ENCODE results near the gene RASSF3.
"Not testable (repeated sequence)": the region's sequence is repeated elsewhere in the genome, so short reads cannot be mapped to it uniquely, and the experiment has no call there.

RASSF3 gene

GRCh38 chr12:64611341-64612284, 1.3 kb downstream of the RASSF3 start:
- Histone ChIP-seq H2BK12ac (ENCODE audit: low read length in 2 of 2) (no peak overlapping the region), H3K79me1 (replicated peaks; ENCODE audit: low read length, poor library complexity, severe bottlenecking) (no peaks in the 10 kb centered on the region), H2BK15ac (ENCODE audit: low read depth, poor library complexity, severe bottlenecking) (no peak overlapping the region), H3K14ac (ENCODE audit: low read length in 2 of 2) (no peak overlapping the region), H3K36me3 (ENCODE audit: control insufficient read depth in 1 of 2, insufficient read depth in 2 of 2, low read depth in 1 of 2, low read length in 2 of 2) (no peaks in the 10 kb centered on the region), H2AK5ac (ENCODE audit: low read length, severe bottlenecking) (no peak overlapping the region), H2BK5ac (ENCODE audit: low read depth, low read length, poor library complexity, severe bottlenecking) (peak overlapping the region; percentile 11), H4K91ac (ENCODE audit: low read length) (peak overlapping the region; percentile 70), H3K4me2 (ENCODE audit: low read length, poor library complexity, severe bottlenecking) (peak overlapping the region; percentile 68), H3K27me3 (ENCODE audit: control insufficient read depth in 1 of 2, insufficient read depth in 1 of 2, low read length in 2 of 2) (no peaks in the 10 kb centered on the region), H3K4me3 (ENCODE audit: insufficient read depth in 1 of 2, low read depth in 1 of 2, low read length in 2 of 2) (peak overlapping the region; percentile 78 to 91), H3K27ac (ENCODE audit: low read length, poor library complexity, severe bottlenecking) (peak overlapping the region; percentile 13), H3K9me3 (ENCODE audit: control insufficient read depth, low read length) (no peaks in the 10 kb centered on the region), H2AFZ (ENCODE audit: low read depth, low read length) (peak overlapping the region; percentile 0), H3K18ac (ENCODE audit: low read depth in 1 of 2, low read length in 2 of 2) (peak overlapping the region; percentile 86 to 93), H3K4me1 (ENCODE audit: control insufficient read depth, insufficient read depth, low read depth, low read length) (peaks cover 1% of the 10 kb centered on the region), H3K23ac (ENCODE audit: low read length in 2 of 2) (no peak overlapping the region), H3K4ac (ENCODE audit: low read depth in 1 of 2, low read length in 2 of 2) (peak overlapping the region; percentile 7 to 35), H2BK120ac (ENCODE audit: low read depth, low read length) (peak overlapping the region; percentile 71), H4K8ac (ENCODE audit: low read length) (no peak overlapping the region), H3K9ac (ENCODE audit: low read length) (peak overlapping the region; percentile 88)
- peak; percentile 52 for DNase-seq
- under 1% methylated on average over 29 of the region's 31 CpGs for WGBS

GRCh38 chr12:64612843-64613242, 2.5 kb downstream of the RASSF3 start:
- H2BK15ac ChIP-seq (ENCODE audit: low read depth, poor library complexity, severe bottlenecking): no peak overlapping the region
- H2BK120ac ChIP-seq (ENCODE audit: low read depth, low read length): no peak overlapping the region
- H3K79me1 ChIP-seq (replicated peaks; ENCODE audit: low read length, poor library complexity, severe bottlenecking): no peaks in the 10 kb centered on the region
- no peak overlapping the region for H3K27ac ChIP-seq (ENCODE audit: low read length, poor library complexity, severe bottlenecking)
- no peak overlapping the region for H3K18ac ChIP-seq (ENCODE audit: low read depth in 1 of 2, low read length in 2 of 2)
- no peak for DNase-seq
- no peak overlapping the region for H3K4ac ChIP-seq (ENCODE audit: low read depth in 1 of 2, low read length in 2 of 2)
- no peak overlapping the region for H2AK5ac ChIP-seq (ENCODE audit: low read length, severe bottlenecking)
- H3K4me1 ChIP-seq (ENCODE audit: control insufficient read depth, insufficient read depth, low read depth, low read length): peaks cover 1% of the 10 kb centered on the region
- H3K4me3 ChIP-seq (ENCODE audit: insufficient read depth in 1 of 2, low read depth in 1 of 2, low read length in 2 of 2): no peak overlapping the region
- no peaks in the 10 kb centered on the region for H3K9me3 ChIP-seq (ENCODE audit: control insufficient read depth, low read length)
- no peak overlapping the region for H2AFZ ChIP-seq (ENCODE audit: low read depth, low read length)
- H3K14ac ChIP-seq (ENCODE audit: low read length in 2 of 2): no peak overlapping the region
- no peak overlapping the region for H4K8ac ChIP-seq (ENCODE audit: low read length)
- no peak overlapping the region for H2BK12ac ChIP-seq (ENCODE audit: low read length in 2 of 2)
- no peak overlapping the region for H4K91ac ChIP-seq (ENCODE audit: low read length)
- no peaks in the 10 kb centered on the region for H3K27me3 ChIP-seq (ENCODE audit: control insufficient read depth in 1 of 2, insufficient read depth in 1 of 2, low read length in 2 of 2)
- H3K9ac ChIP-seq (ENCODE audit: low read length): no peak overlapping the region
- no peak overlapping the region for H2BK5ac ChIP-seq (ENCODE audit: low read depth, low read length, poor library complexity, severe bottlenecking)
- H3K4me2 ChIP-seq (ENCODE audit: low read length, poor library complexity, severe bottlenecking): no peak overlapping the region
- no peaks in the 10 kb centered on the region for H3K36me3 ChIP-seq (ENCODE audit: control insufficient read depth in 1 of 2, insufficient read depth in 2 of 2, low read depth in 1 of 2, low read length in 2 of 2)
- H3K23ac ChIP-seq (ENCODE audit: low read length in 2 of 2): no peak overlapping the region
- 75% methylated on average over 2 of the region's 4 CpGs for WGBS

- not testable (repeated sequence) for H3K4me2 ChIP-seq (ENCODE audit: low read length, poor library complexity, severe bottlenecking); H3K9me3 ChIP-seq (ENCODE audit: control insufficient read depth, low read length); H2BK12ac ChIP-seq (ENCODE audit: low read length in 2 of 2); H3K4ac ChIP-seq (ENCODE audit: low read depth in 1 of 2, low read length in 2 of 2); H3K79me1 ChIP-seq (replicated peaks; ENCODE audit: low read length, poor library complexity, severe bottlenecking); H4K8ac ChIP-seq (ENCODE audit: low read length); H2AK5ac ChIP-seq (ENCODE audit: low read length, severe bottlenecking); H3K4me3 ChIP-seq (ENCODE audit: insufficient read depth in 1 of 2, low read depth in 1 of 2, low read length in 2 of 2); H4K91ac ChIP-seq (ENCODE audit: low read length); H2BK120ac ChIP-seq (ENCODE audit: low read depth, low read length); H3K14ac ChIP-seq (ENCODE audit: low read length in 2 of 2); H3K18ac ChIP-seq (ENCODE audit: low read depth in 1 of 2, low read length in 2 of 2); H2AFZ ChIP-seq (ENCODE audit: low read depth, low read length); H2BK5ac ChIP-seq (ENCODE audit: low read depth, low read length, poor library complexity, severe bottlenecking); H2BK15ac ChIP-seq (ENCODE audit: low read depth, poor library complexity, severe bottlenecking); H3K23ac ChIP-seq (ENCODE audit: low read length in 2 of 2); H3K27ac ChIP-seq (ENCODE audit: low read length, poor library complexity, severe bottlenecking); H3K27me3 ChIP-seq (ENCODE audit: control insufficient read depth in 1 of 2, insufficient read depth in 1 of 2, low read length in 2 of 2); DNase-seq; H3K36me3 ChIP-seq (ENCODE audit: control insufficient read depth in 1 of 2, insufficient read depth in 2 of 2, low read depth in 1 of 2, low read length in 2 of 2); H3K9ac ChIP-seq (ENCODE audit: low read length); H3K4me1 ChIP-seq (ENCODE audit: control insufficient read depth, insufficient read depth, low read depth, low read length)
- 98% methylated on average over 19 of the region's 19 CpGs for WGBS
These were observed 3.6 kb downstream of the RASSF3 start for GRCh38 chr12:64613775-64614398.

- Histone ChIP-seq H3K4me2 (ENCODE audit: low read length, poor library complexity, severe bottlenecking) (no peak overlapping the region), H3K4me1 (ENCODE audit: control insufficient read depth, insufficient read depth, low read depth, low read length) (peaks cover 4% of the 10 kb centered on the region), H4K91ac (ENCODE audit: low read length) (no peak overlapping the region), H3K14ac (ENCODE audit: low read length in 2 of 2) (no peak overlapping the region), H2BK12ac (ENCODE audit: low read length in 2 of 2) (no peak overlapping the region), H3K36me3 (ENCODE audit: control insufficient read depth in 1 of 2, insufficient read depth in 2 of 2, low read depth in 1 of 2, low read length in 2 of 2) (no peaks in the 10 kb centered on the region), H3K9me3 (ENCODE audit: control insufficient read depth, low read length) (no peaks in the 10 kb centered on the region), H3K23ac (ENCODE audit: low read length in 2 of 2) (no peak overlapping the region), H2BK15ac (ENCODE audit: low read depth, poor library complexity, severe bottlenecking) (no peak overlapping the region), H3K18ac (ENCODE audit: low read depth in 1 of 2, low read length in 2 of 2) (peak overlapping the region in 1 of 2 experiments; percentile 28), H3K4me3 (ENCODE audit: insufficient read depth in 1 of 2, low read depth in 1 of 2, low read length in 2 of 2) (no peak overlapping the region), H3K27me3 (ENCODE audit: control insufficient read depth in 1 of 2, insufficient read depth in 1 of 2, low read length in 2 of 2) (no peaks in the 10 kb centered on the region), H3K4ac (ENCODE audit: low read depth in 1 of 2, low read length in 2 of 2) (no peak overlapping the region), H3K79me1 (replicated peaks; ENCODE audit: low read length, poor library complexity, severe bottlenecking) (peaks cover 3% of the 10 kb centered on the region), H3K9ac (ENCODE audit: low read length) (peak overlapping the region; percentile 3), H3K27ac (ENCODE audit: low read length, poor library complexity, severe bottlenecking) (no peak overlapping the region), H2BK5ac (ENCODE audit: low read depth, low read length, poor library complexity, severe bottlenecking) (no peak overlapping the region), H2AFZ (ENCODE audit: low read depth, low read length) (no peak overlapping the region), H2BK120ac (ENCODE audit: low read depth, low read length) (no peak overlapping the region), H4K8ac (ENCODE audit: low read length) (no peak overlapping the region), H2AK5ac (ENCODE audit: low read length, severe bottlenecking) (no peak overlapping the region)
- no peak for DNase-seq
- 73% methylated on average over 3 of the region's 3 CpGs for WGBS
These were observed 5.9 kb downstream of the RASSF3 start for GRCh38 chr12:64616201-64616600.
